HG02852 (cell line): ENCODE measurements around the gene SCGB1D2.

Experiments used
- ATAC-seq: cut with Tn5 transposase; IDR thresholded peaks from one replicate; pipeline ENCODE4 v1.9.1; 2021; ENCODE audit warnings: mild to moderate bottlenecking, moderate library complexity; ENCODE audit not compliant: unreplicated experiment

SCGB1D2 gene

GRCh38 chr11:62256281-62256680, 14.2 kb downstream of the SCGB1D2 start:
- ATAC-seq = no peak

GRCh38 chr11:62260261-62260953, 18.4 kb downstream of the SCGB1D2 start:
- no peak for ATAC-seq

GRCh38 chr11:62264004-62264403, 22.0 kb downstream of the SCGB1D2 start:
- ATAC-seq = no peak

GRCh38 chr11:62266558-62266957, 24.5 kb downstream of the SCGB1D2 start:
- no peak for ATAC-seq

- no peak for ATAC-seq
These were observed 25.0 kb downstream of the SCGB1D2 start for GRCh38 chr11:62267050-62267449.

- ATAC-seq = no peak
These were observed 25.5 kb downstream of the SCGB1D2 start for GRCh38 chr11:62267576-62267975.

- no peak for ATAC-seq
These were observed 27.7 kb downstream of the SCGB1D2 start, which contains the start of gene SCGB2A2 for GRCh38 chr11:62269654-62270278. Gene SCGB2A2 (plus strand): TSS chr11:62270158. CDS start chr11:62270217, 59 bp downstream.

GRCh38 chr11:62273284-62273683, 31.2 kb downstream of the SCGB1D2 start:
- ATAC-seq = no peak

- ATAC-seq = no peak
These were observed 31.8 kb downstream of the SCGB1D2 start for GRCh38 chr11:62273789-62274275.

- no peak for ATAC-seq
These were observed 38.4 kb downstream of the SCGB1D2 start for GRCh38 chr11:62280452-62280851.
